K562 (cell line): ENCODE measurements around the gene NDC1. TPM values are rescaled to one million over a fixed set of nuclear protein-coding genes. Genes with fewer than 3 reads are reported as not detected.

Source experiments
- ARID1B ChIP-seq: fragments of 450-650 bp; IDR thresholded peaks from 2 replicates; pipeline ENCODE4 v1.6.1; 2016; ENCODE audit warnings: antibody characterized with exemption, mild to moderate bottlenecking, inconsistent platforms
- ARID2 ChIP-seq: fragments of 450-650 bp; IDR thresholded peaks from 2 replicates; pipeline ENCODE4 v1.6.1; 2017; ENCODE audit warnings: antibody characterized with exemption, mild to moderate bottlenecking
- BCL6 ChIP-seq: fragments of 250-450 bp; sonication (Bioruptor Pico); IDR thresholded peaks from 2 replicates; pipeline ENCODE4 v1.4.0; 2020
- CBFA2T2 ChIP-seq: fragments of 450-650 bp; conservative IDR thresholded peaks from 2 replicates; pipeline ENCODE4 v1.6.1; 2017; ENCODE audit warnings: mild to moderate bottlenecking
- E2F6 ChIP-seq, 2 experiments: IDR thresholded peaks; 2 replicates each; pipeline ENCODE4 v1.6.1; 2011; ENCODE audit warnings: borderline replicate concordance in 1 of 2, control low read depth in 1 of 2, low read depth in 1 of 2, low read length in 1 of 2, mild to moderate bottlenecking in 1 of 2, mixed read lengths in 1 of 2, moderate library complexity in 1 of 2; ENCODE audit not compliant: insufficient read depth in 1 of 2, insufficient read length in 1 of 2, poor library complexity in 1 of 2, severe bottlenecking in 1 of 2; ENCODE audit errors: extremely low read depth in 1 of 2
- FOXJ2 ChIP-seq: fragments of 200-800 bp; sonication (Bioruptor generic); IDR thresholded peaks from 2 replicates; pipeline ENCODE4 v1.6.1; 2016; ENCODE audit warnings: missing genetic modification characterization, missing compliant biosample characterization
- GTF2F1 ChIP-seq: IDR thresholded peaks from 2 replicates; pipeline ENCODE4 v1.6.1; 2011; ENCODE audit warnings: low read depth, low read length, improper control_type of control experiment
- HMG20B ChIP-seq: fragments of 250-450 bp; sonication (Bioruptor Pico); IDR thresholded peaks from 2 replicates; pipeline ENCODE4 v1.5.0; 2021; ENCODE audit warnings: mild to moderate bottlenecking
- HNRNPLL ChIP-seq: fragments of 200-400 bp; formaldehyde crosslinking; IDR thresholded peaks from 2 replicates; pipeline ENCODE4 v1.6.1; 2017; ENCODE audit warnings: low read length, low read depth, mild to moderate bottlenecking; ENCODE audit not compliant: poor library complexity, severe bottlenecking
- KLF16 ChIP-seq: IDR thresholded peaks from 2 replicates; pipeline ENCODE4 v1.6.1; 2016; ENCODE audit warnings: antibody characterized with exemption
- PBX2 ChIP-seq, 2 experiments: IDR thresholded peaks in 1 of 2; conservative IDR thresholded peaks in 1 of 2; 2 replicates each; pipeline ENCODE4 v1.6.1; 2016; ENCODE audit warnings: low read depth in 2 of 2, mild to moderate bottlenecking in 1 of 2, missing compliant biosample characterization in 1 of 2, missing genetic modification characterization in 1 of 2, moderate library complexity in 1 of 2
- POLR2AphosphoS2 ChIP-seq: IDR thresholded peaks from 2 replicates; pipeline ENCODE4 v1.6.1; 2012; ENCODE audit warnings: low read length, improper control_type of control experiment
- POU5F1 ChIP-seq: fragments of 150-350 bp; IDR thresholded peaks from 2 replicates; pipeline ENCODE4 v1.6.1; 2014; ENCODE audit warnings: borderline replicate concordance, low read length, low read depth, mild to moderate bottlenecking; ENCODE audit not compliant: partially characterized antibody
- ZBED1 ChIP-seq: IDR thresholded peaks from 2 replicates; pipeline ENCODE4 v1.6.1; 2014
- ZC3H8 ChIP-seq: fragments of 450-650 bp; IDR thresholded peaks from 2 replicates; pipeline ENCODE4 v1.6.1; 2017
- ZFP30 ChIP-seq: fragments of 250-450 bp; sonication (Bioruptor Pico); IDR thresholded peaks from 2 replicates; pipeline ENCODE4 v1.8.0; 2022; ENCODE audit warnings: moderate library complexity, mild to moderate bottlenecking, inconsistent platforms, borderline replicate concordance
- ZNF224 ChIP-seq: sonication (generic); formaldehyde crosslinking; IDR thresholded peaks from 2 replicates; pipeline ENCODE4 v1.8.0; 2022; ENCODE audit warnings: mild to moderate bottlenecking, missing genetic modification reagents
- ZNF57 ChIP-seq: fragments of 450-650 bp; formaldehyde crosslinking; IDR thresholded peaks from 2 replicates; pipeline ENCODE4 v1.4.0; 2020; ENCODE audit warnings: mild to moderate bottlenecking, moderate library complexity
- polyA plus RNA-seq, 8 experiments: library from polyadenylated mRNA; depleted of rRNA in 4 of 8; stranded (reverse) in 5 of 8; unstranded in 3 of 8; fragments of >200 nt; fragmentation: Nextera tagmentation in 2 of 8; fragmentation: Illumina TruSeq in 1 of 8; extraction: Ambion mirVana in 2 of 8; extraction: Trizol in 1 of 8; gene quantifications; 2 replicates each; pipeline versions ENCODE4 v1.2.1 to v1.2.3, GENCODE V29; 2011 to 2014; ENCODE audit warnings: inconsistent platforms in 1 of 8, missing spikeins in 1 of 8
- total RNA-seq, 7 experiments: library from RNA; depleted of rRNA in 6 of 7; stranded (reverse); fragments of >200 nt in 6 of 7; fragmentation: Illumina TruSeq in 2 of 7; extraction: Trizol in 2 of 7; gene quantifications; 2 replicates each; pipeline versions ENCODE4 v1.2.1 to v1.2.3, GENCODE V29; 2011 to 2021; ENCODE audit warnings: low replicate concordance in 1 of 7
- TF ChIP-seq, protein P1 (sequence below): fragments of 450-650 bp; IDR thresholded peaks from one replicate; pipeline ENCODE4 v1.6.1; 2018; ENCODE audit warnings: mild to moderate bottlenecking, moderate library complexity; ENCODE audit not compliant: partially characterized antibody

Gene NDC1
- total and polyA plus RNA-seq, 9 of the 15 experiments (the other 6 are each of a cell fraction or from before 2014, with no cell fraction given): 26.9 to 102 (median 64.5) TPM

GRCh38 chr1:53837924-53838653 lies at the start of gene NDC1 (continued):
- TF ChIP-seq PBX2 (CRISPR knock-in tag; IDR thresholded peaks at IDR 0.05; ENCODE audit: low read depth): 0 out of 2 replicates have a peak, but pooled peaks have one; percentile 16
- TF ChIP-seq PBX2 (tag; conservative IDR thresholded peaks at IDR 0.05; ENCODE audit: low read depth): no peak
- no peak for TF ChIP-seq GTF2F1
- TF ChIP-seq POU5F1: peak; percentile 95
- TF ChIP-seq FOXJ2 (tag): peak; percentile 95
- TF ChIP-seq ARID1B: no peak
- TF ChIP-seq ARID2: no peak
- TF ChIP-seq ZC3H8: no peak
- TF ChIP-seq POLR2AphosphoS2: no peak
- peak; percentile 84; the same call in 1 of the 2 replicates for TF ChIP-seq BCL6 (CRISPR knock-in tag)
- TF ChIP-seq HMG20B (CRISPR knock-in tag): no peak
- TF ChIP-seq KLF16: no peak
- TF ChIP-seq CBFA2T2: no peak
- no peak for TF ChIP-seq ZBED1
- TF ChIP-seq HNRNPLL: no peak
- peak; percentile 77 for TF ChIP-seq ZNF57 (CRISPR knock-in tag)
- TF ChIP-seq E2F6 (IDR thresholded peaks at IDR 0.05; ENCODE audit: borderline replicate concordance in 1 of 2, extremely low read depth in 1 of 2, insufficient read depth in 1 of 2, insufficient read length in 1 of 2, low read depth in 1 of 2, low read length in 1 of 2, poor library complexity in 1 of 2, severe bottlenecking in 1 of 2): peak; percentile 83 to 87
- TF ChIP-seq ZNF224 (CRISPR knock-in tag): peak; percentile 48
- TF ChIP-seq ZFP30 (CRISPR knock-in tag): no peak
- TF ChIP-seq, protein P1, sequence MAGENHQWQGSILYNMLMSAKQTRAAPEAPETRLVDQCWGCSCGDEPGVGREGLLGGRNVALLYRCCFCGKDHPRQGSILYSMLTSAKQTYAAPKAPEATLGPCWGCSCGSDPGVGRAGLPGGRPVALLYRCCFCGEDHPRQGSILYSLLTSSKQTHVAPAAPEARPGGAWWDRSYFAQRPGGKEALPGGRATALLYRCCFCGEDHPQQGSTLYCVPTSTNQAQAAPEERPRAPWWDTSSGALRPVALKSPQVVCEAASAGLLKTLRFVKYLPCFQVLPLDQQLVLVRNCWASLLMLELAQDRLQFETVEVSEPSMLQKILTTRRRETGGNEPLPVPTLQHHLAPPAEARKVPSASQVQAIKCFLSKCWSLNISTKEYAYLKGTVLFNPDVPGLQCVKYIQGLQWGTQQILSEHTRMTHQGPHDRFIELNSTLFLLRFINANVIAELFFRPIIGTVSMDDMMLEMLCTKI: no peak
